Stromal cell of bone marrow (primary cell): Measurements from ENCODE around the gene EZH1.
"Not testable (repeated sequence)": the region's sequence is repeated elsewhere in the genome, so short reads cannot be mapped to it uniquely, and the experiment has no call there.

Source experiments
- DNase-seq: peaks from one replicate; pipeline ENCODE4 v3.0.0-alpha.2; 2012; ENCODE audit warnings: low read depth

EZH1 gene

GRCh38 chr17:42669977-42670788 is 74.7 kb downstream of the EZH1 start:
- no peak for DNase-seq

GRCh38 chr17:42669705-42669976 is 75.2 kb downstream of the EZH1 start:
- no peak for DNase-seq

GRCh38 chr17:42667088-42667951 is 77.5 kb downstream of the EZH1 start:
- DNase-seq: peak; percentile 75

GRCh38 chr17:42666126-42666525 is 78.7 kb downstream of the EZH1 start:
- DNase-seq: not testable (repeated sequence)

- DNase-seq: no peak
Measured at GRCh38 chr17:42665581-42666001, 79.2 kb downstream of the EZH1 start.

DNA sequence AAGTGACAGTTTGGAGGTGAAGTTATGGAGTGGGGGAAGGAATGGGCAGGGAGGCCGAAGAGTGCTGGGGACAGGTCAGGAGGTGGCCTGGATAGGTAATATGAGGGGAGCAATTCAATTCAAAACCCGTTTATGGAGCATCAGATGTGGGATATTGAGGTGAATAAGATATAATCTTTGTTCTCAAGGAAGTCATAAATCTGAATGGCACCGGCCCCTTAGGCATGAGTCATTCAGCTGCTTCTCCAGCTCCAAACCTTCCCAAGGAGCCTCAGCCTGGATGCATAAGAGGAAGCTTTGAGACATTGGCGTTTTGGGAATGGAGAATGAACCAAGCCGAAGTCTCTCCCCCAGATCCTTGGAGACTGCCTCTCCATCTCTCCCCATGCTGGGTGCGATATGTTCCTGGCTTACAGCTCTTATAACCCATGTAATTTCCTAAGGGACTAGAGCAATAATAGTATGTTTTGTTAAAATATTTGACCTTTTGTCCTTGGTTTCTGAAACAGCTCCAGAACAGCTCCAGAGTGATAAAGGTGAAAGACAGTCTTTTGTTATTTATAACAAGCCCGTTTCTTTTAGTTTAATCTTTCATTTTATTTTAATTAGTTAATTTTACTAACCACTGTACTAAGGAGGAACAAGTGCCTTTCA is 84.0 kb downstream of the EZH1 start:
- DNase-seq: peak; percentile 56

- DNase-seq: not testable (repeated sequence)
Measured at GRCh38 chr17:42659932-42660274, 84.9 kb downstream of the EZH1 start.

DNA sequence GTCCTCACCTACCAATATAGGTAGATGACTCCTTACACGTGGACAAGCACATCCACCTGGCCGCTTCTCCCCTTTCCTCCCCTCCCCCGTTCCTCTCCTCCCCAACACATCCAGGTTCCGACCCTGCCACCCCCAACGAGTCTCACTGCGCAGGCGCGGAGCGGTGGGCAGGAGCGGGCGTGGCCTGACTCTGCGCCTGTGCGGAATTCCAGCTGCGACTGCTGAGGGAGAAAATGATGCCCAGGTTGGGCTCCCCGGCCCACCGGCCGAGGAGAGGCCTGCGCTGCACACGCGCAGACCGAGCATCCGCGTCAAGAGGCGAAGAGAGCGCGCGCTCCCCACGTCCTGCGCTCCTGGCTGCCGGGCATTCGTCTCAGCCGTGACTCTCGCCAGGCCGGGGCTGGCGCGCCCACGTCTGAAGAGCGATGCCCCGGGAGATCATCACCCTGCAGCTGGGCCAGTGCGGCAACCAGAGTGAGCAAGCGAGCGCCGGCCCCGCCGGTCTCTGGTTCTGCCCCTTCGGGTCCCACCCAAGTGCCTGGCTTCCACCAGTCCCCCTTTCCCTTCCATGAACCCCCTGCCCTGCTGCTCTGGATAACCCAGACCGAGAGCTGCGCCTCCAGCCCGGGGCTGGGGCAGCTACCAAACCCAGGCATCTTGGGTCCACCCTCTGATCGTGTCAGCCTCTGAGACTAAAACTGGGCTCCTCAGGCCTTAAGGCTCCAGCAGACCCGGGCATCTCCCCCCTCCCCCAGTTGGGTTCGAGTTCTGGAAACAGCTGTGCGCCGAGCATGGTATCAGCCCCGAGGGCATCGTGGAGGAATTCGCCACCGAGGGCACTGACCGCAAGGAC is 85.5 kb downstream of the EZH1 start, which contains the start of gene TUBG2:
TSS of gene TUBG2 (plus strand) at position 206 of the 853 bp plus-strand sequence. CDS start at position 426, 220 bp downstream.
- peak; percentile 75 for DNase-seq

GRCh38 chr17:42657824-42658588 is 86.8 kb downstream of the EZH1 start:
- DNase-seq: no peak

DNA sequence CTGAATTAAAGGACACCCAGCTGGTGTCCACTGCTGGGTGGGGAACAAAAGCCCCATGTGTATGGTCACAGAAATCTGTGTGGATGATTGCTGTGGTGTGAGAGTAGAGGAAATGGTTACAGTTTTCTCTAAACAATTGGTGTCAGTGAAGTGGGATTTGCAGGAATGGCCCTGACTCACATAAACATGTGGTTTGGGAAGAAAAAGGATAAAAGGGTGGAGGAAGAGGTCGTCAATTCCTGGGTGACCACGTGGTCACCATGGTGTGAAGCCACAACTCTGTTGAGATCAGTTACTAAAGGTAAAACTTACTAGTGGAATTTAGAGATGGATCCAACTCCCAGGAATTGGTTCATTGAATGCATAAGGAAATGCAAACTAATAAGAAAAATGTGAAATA is 89.3 kb downstream of the EZH1 start:
- DNase-seq: no peak

GRCh38 chr17:42653179-42654124 is 91.4 kb downstream of the EZH1 start:
- DNase-seq: peak; percentile 71

GRCh38 chr17:42651392-42651791 is 93.4 kb downstream of the EZH1 start:
- no peak for DNase-seq
